Muscle of leg (tissue), 11 donors: ENCODE results near the gene COMMD2. TPM values are rescaled to one million over a fixed set of nuclear protein-coding genes. Genes with fewer than 3 reads are reported as not detected.

Source experiments
- DNase-seq: peaks from one replicate; pipeline ENCODE4 v3.0.0; 2013
- H3K27ac ChIP-seq: one replicate; pipeline ENCODE4 v1.5.1; 2013; ENCODE audit warnings: mild to moderate bottlenecking, low read length, control low read depth
- H3K27me3 ChIP-seq: one replicate; pipeline ENCODE4 v1.6.1; 2013; ENCODE audit warnings: low read length; ENCODE audit not compliant: control insufficient read depth, insufficient read depth
- H3K36me3 ChIP-seq: one replicate; pipeline ENCODE4 v1.6.1; 2013; ENCODE audit warnings: low read length; ENCODE audit not compliant: control insufficient read depth, insufficient read depth
- H3K4me1 ChIP-seq: one replicate; pipeline ENCODE4 v1.6.1; 2013; ENCODE audit warnings: low read length; ENCODE audit not compliant: control insufficient read depth, insufficient read depth
- H3K4me3 ChIP-seq: one replicate; pipeline ENCODE4 v1.5.1; 2013; ENCODE audit warnings: low read length, control low read depth
- H3K9me3 ChIP-seq: replicated peaks from 2 replicates; pipeline ENCODE4 v1.6.1; 2013; ENCODE audit warnings: low read depth, low read length; ENCODE audit not compliant: control insufficient read depth
- WGBS: methylation state at CpG from one replicate; pipeline ENCODE4 v1.1.5; 2013; ENCODE audit warnings: missing lambda C conversion rate; ENCODE audit not compliant: insufficient coverage; 5-methylcytosine and 5-hydroxymethylcytosine counted together
- polyA plus RNA-seq, 8 donors: library from polyadenylated mRNA; unstranded; fragments of 120-200 nt; gene quantifications; one replicate each; pipeline versions ENCODE4 v1.2.1 to v1.2.3, GENCODE V29; 2013; ENCODE audit warnings: inconsistent platforms in 1 of 8, low replicate concordance in 1 of 8; ENCODE audit not compliant: insufficient read length in 8 of 8, insufficient read depth in 1 of 8
- total RNA-seq: library from RNA; stranded (reverse); fragments of 120-200 nt; gene quantifications from one replicate; pipeline ENCODE4 v1.2.4, GENCODE V29; 2013

The COMMD2 gene
- total and polyA plus RNA-seq, 9 donors, result 27.3 to 40.3 (median 33.2) TPM

GRCh38 chr3:149713730-149714654 is 38.3 kb downstream of the COMMD2 start:
- Histone ChIP-seq H3K4me3 (no peak overlapping the region), H3K27ac (no peak overlapping the region), H3K27me3 (no peaks in the 10 kb centered on the region), H3K9me3 (no peaks in the 10 kb centered on the region), H3K4me1 (peaks cover 6% of the 10 kb centered on the region), H3K36me3 (no peaks in the 10 kb centered on the region)
- no peak for DNase-seq
- 88% methylated on average over 35 of the region's 38 CpGs for WGBS

- H3K36me3 ChIP-seq, result no peaks in the 10 kb centered on the region
- peak; percentile 99 for DNase-seq
- WGBS, result 17% methylated on average over 1 of the region's 3 CpGs
- peak overlapping the region; percentile 89 for H3K27ac ChIP-seq
- H3K4me3 ChIP-seq, result no peak overlapping the region
- no peaks in the 10 kb centered on the region for H3K27me3 ChIP-seq
- H3K9me3 ChIP-seq, result no peaks in the 10 kb centered on the region
- peaks cover 18% of the 10 kb centered on the region for H3K4me1 ChIP-seq
Measured at GRCh38 chr3:149706905-149707304, 45.4 kb downstream of the COMMD2 start.

- Histone ChIP-seq H3K27ac (no peak overlapping the region), H3K36me3 (no peaks in the 10 kb centered on the region), H3K4me3 (no peak overlapping the region), H3K27me3 (no peaks in the 10 kb centered on the region), H3K4me1 (peaks cover 18% of the 10 kb centered on the region), H3K9me3 (no peaks in the 10 kb centered on the region)
- no peak for DNase-seq
Measured at GRCh38 chr3:149705416-149705815, 46.9 kb downstream of the COMMD2 start.

- WGBS, result no CpG with 5 or more reads among the region's 2 CpGs
- peaks cover 13% of the 10 kb centered on the region for H3K4me1 ChIP-seq
- no peak overlapping the region for H3K27ac ChIP-seq
- DNase-seq, result peak; percentile 49
- no peaks in the 10 kb centered on the region for H3K36me3 ChIP-seq
- peaks cover 6% of the 10 kb centered on the region for H3K9me3 ChIP-seq
- H3K4me3 ChIP-seq, result no peak overlapping the region
- H3K27me3 ChIP-seq, result no peaks in the 10 kb centered on the region
Measured at GRCh38 chr3:149703466-149703865, 48.8 kb downstream of the COMMD2 start.

GRCh38 chr3:149702691-149703441 is 49.4 kb downstream of the COMMD2 start:
- Histone ChIP-seq H3K36me3 (no peaks in the 10 kb centered on the region), H3K4me1 (peaks cover 12% of the 10 kb centered on the region), H3K27ac (peak overlapping the region; percentile 29), H3K4me3 (no peak overlapping the region), H3K9me3 (peaks cover 11% of the 10 kb centered on the region), H3K27me3 (no peaks in the 10 kb centered on the region)
- DNase-seq, result peak; percentile 76
- WGBS, result no CpG with 5 or more reads among the region's 4 CpGs

GRCh38 chr3:149701977-149702350 is 50.3 kb downstream of the COMMD2 start:
- peaks cover 4% of the 10 kb centered on the region for H3K4me1 ChIP-seq
- H3K27me3 ChIP-seq, result no peaks in the 10 kb centered on the region
- WGBS, result no CpG with 5 or more reads among the region's 1 CpG
- DNase-seq, result no peak
- H3K27ac ChIP-seq, result no peak overlapping the region
- H3K36me3 ChIP-seq, result no peaks in the 10 kb centered on the region
- peaks cover 13% of the 10 kb centered on the region for H3K9me3 ChIP-seq
- H3K4me3 ChIP-seq, result no peak overlapping the region

GRCh38 chr3:149701206-149701976 is 50.9 kb downstream of the COMMD2 start:
- no peak for DNase-seq
- no peak overlapping the region for H3K4me3 ChIP-seq
- H3K36me3 ChIP-seq, result no peaks in the 10 kb centered on the region
- H3K27me3 ChIP-seq, result no peaks in the 10 kb centered on the region
- H3K9me3 ChIP-seq, result peaks cover 13% of the 10 kb centered on the region
- peaks cover 1% of the 10 kb centered on the region for H3K4me1 ChIP-seq
- H3K27ac ChIP-seq, result no peak overlapping the region
- WGBS, result 75% methylated on average over 1 of the region's 12 CpGs

Other genes with a start within 250 kb of the COMMD2 start
- gene WWTR1, start 94.5 kb downstream of the COMMD2 start, total RNA-seq, result 35.5 TPM
- gene WWTR1, start 94.5 kb downstream of the COMMD2 start, polyA plus RNA-seq, result 10 to 100 TPM; 47.1 to 88.5 (median 74.8) TPM
- not detected for gene ANKUB1, start 40.1 kb upstream of the COMMD2 start, total RNA-seq
- gene ANKUB1, start 40.1 kb upstream of the COMMD2 start, polyA plus RNA-seq, result under 1 TPM in 1 of 8 donors, not detected in 7; 0.16 TPM
- 43.7 TPM for gene RNF13, start 60.7 kb upstream of the COMMD2 start, total RNA-seq
- gene RNF13, start 60.7 kb upstream of the COMMD2 start, polyA plus RNA-seq, result 10 to 100 TPM; 29.3 to 34.9 (median 32.6) TPM
- gene PFN2, start 218.4 kb upstream of the COMMD2 start, total RNA-seq, result 98.9 TPM
- gene PFN2, start 218.4 kb upstream of the COMMD2 start, polyA plus RNA-seq, result 100 to 1,000 TPM; 218 to 270 (median 247) TPM